Sigmoid colon (tissue), 4 donors: ENCODE measurements around the gene EFNA4.

Experiments used
- POLR2A ChIP-seq, 2 donors: fragments of 450-650 bp; IDR thresholded peaks; one replicate each; pipeline ENCODE4 v1.6.1; 2016; ENCODE audit warnings: antibody characterized with exemption in 2 of 2, mild to moderate bottlenecking in 2 of 2, moderate library complexity in 2 of 2
- POLR2AphosphoS5 ChIP-seq, 4 donors: sonication (generic); formaldehyde crosslinking; IDR thresholded peaks; one replicate each; pipeline ENCODE4 v1.6.1; 2017; ENCODE audit warnings: antibody characterized with exemption in 4 of 4
- TF ChIP-seq, protein P1 (sequence below), 4 experiments: fragments of 450-650 bp in 3 of 4; fragments of 200-600 bp in 1 of 4; IDR thresholded peaks; one replicate each; pipeline ENCODE4 v1.5.1; 2016 to 2019; ENCODE audit warnings: antibody characterized with exemption in 4 of 4, mild to moderate bottlenecking in 3 of 4, moderate library complexity in 2 of 4

DNA sequence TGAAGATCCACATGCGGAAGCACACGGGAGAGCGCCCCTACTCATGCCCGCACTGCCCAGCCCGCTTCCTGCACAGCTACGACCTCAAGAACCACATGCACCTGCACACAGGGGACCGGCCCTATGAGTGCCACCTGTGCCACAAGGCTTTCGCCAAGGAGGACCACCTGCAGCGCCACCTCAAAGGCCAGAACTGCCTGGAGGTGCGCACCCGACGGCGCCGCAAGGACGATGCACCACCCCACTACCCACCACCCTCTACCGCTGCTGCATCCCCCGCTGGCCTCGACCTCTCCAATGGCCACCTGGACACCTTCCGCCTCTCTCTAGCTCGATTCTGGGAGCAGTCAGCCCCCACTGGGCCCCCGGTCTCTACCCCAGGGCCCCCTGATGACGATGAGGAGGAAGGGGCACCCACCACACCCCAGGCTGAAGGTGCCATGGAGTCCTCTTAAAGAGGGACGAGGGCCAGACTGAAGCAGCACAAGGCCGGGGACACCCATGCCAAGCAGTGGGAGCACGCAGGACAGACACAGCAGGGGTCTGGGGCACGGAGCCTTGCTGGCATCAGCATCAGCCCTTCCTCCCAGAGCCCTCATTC lies 47.2 kb upstream of the EFNA4 start:
- TF ChIP-seq, protein P1, sequence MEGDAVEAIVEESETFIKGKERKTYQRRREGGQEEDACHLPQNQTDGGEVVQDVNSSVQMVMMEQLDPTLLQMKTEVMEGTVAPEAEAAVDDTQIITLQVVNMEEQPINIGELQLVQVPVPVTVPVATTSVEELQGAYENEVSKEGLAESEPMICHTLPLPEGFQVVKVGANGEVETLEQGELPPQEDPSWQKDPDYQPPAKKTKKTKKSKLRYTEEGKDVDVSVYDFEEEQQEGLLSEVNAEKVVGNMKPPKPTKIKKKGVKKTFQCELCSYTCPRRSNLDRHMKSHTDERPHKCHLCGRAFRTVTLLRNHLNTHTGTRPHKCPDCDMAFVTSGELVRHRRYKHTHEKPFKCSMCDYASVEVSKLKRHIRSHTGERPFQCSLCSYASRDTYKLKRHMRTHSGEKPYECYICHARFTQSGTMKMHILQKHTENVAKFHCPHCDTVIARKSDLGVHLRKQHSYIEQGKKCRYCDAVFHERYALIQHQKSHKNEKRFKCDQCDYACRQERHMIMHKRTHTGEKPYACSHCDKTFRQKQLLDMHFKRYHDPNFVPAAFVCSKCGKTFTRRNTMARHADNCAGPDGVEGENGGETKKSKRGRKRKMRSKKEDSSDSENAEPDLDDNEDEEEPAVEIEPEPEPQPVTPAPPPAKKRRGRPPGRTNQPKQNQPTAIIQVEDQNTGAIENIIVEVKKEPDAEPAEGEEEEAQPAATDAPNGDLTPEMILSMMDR (IDR thresholded peaks at IDR 0.05), result no peak
- TF ChIP-seq POLR2AphosphoS5 (IDR thresholded peaks at IDR 0.05), result no peak
- no peak for TF ChIP-seq POLR2A (IDR thresholded peaks at IDR 0.05)
